C1 segment of cervical spinal cord (tissue), 14 donors: ENCODE data around the gene CHMP3.
"Not testable (repeated sequence)": the region's sequence is repeated elsewhere in the genome, so short reads cannot be mapped to it uniquely, and the experiment has no call there.

Experiments used
- DNase-seq, 14 donors: peaks; one replicate each; lab custom pipeline; 2025; lab: John Stamatoyannopoulos, UW

CHMP3 gene

GRCh38 chr2:86562922-86563649 is at the start of gene CHMP3:
CHMP3 (minus strand) TSS chr2:86563443; CDS start chr2:86563348, 95 bp downstream.
- DNase-seq: peak; percentile 53 to 98 (median 95)

GRCh38 chr2:86610871-86611270 is 47.6 kb upstream of the CHMP3 start:
- DNase-seq: no peak

GRCh38 chr2:86608832-86609410 is 45.7 kb upstream of the CHMP3 start:
- DNase-seq: no peak

GRCh38 chr2:86603905-86604304 is 40.7 kb upstream of the CHMP3 start:
- DNase-seq: no peak

GRCh38 chr2:86598966-86599365 is 35.7 kb upstream of the CHMP3 start:
- no peak for DNase-seq

GRCh38 chr2:86596118-86596517 is 32.9 kb upstream of the CHMP3 start:
- no peak for DNase-seq

GRCh38 chr2:86593266-86593665 is 30.0 kb upstream of the CHMP3 start:
- DNase-seq: peak in 1 of 14 donors; percentile 84

- peak in 1 of 14 donors; percentile 94 for DNase-seq
Observed at GRCh38 chr2:86592547-86593230, 29.4 kb upstream of the CHMP3 start.

GRCh38 chr2:86589701-86590100 is 26.5 kb upstream of the CHMP3 start:
- DNase-seq: not testable (repeated sequence)

GRCh38 chr2:86584151-86584913 is 21.1 kb upstream of the CHMP3 start:
- no peak for DNase-seq

- no peak for DNase-seq
Observed at GRCh38 chr2:86580560-86580959, 17.3 kb upstream of the CHMP3 start.

- no peak for DNase-seq
Observed at GRCh38 chr2:86577817-86578456, 14.7 kb upstream of the CHMP3 start.

- no peak for DNase-seq
Observed at GRCh38 chr2:86570059-86570458, 6.8 kb upstream of the CHMP3 start.

GRCh38 chr2:86566821-86567190 is 3.6 kb upstream of the CHMP3 start:
- peak in 1 of 14 donors; percentile 96 for DNase-seq

GRCh38 chr2:86566158-86566820 is 3.0 kb upstream of the CHMP3 start:
- peak in 2 of 14 donors; percentile 25 to 96 for DNase-seq

GRCh38 chr2:86563650-86564061 is 413 bp upstream of the CHMP3 start:
- peak in 1 of 14 donors; percentile 28 for DNase-seq

- DNase-seq: no peak
Observed at GRCh38 chr2:86562485-86562921, 740 bp downstream of the CHMP3 start.

GRCh38 chr2:86557836-86558235 is 5.4 kb downstream of the CHMP3 start:
- DNase-seq: no peak

GRCh38 chr2:86556508-86556907 is 6.7 kb downstream of the CHMP3 start:
- no peak for DNase-seq

- no peak for DNase-seq
Observed at GRCh38 chr2:86552889-86553288, 10.4 kb downstream of the CHMP3 start.
